NCI-H2227 treated with DMSO at 0.1 percent for 48 hours (cell line): ENCODE measurements around the gene UNC13B.
"Not testable (repeated sequence)": the region's sequence is repeated elsewhere in the genome, so short reads cannot be mapped to it uniquely, and the experiment has no call there.

Experiments
- DNase-seq: peaks from one replicate; lab custom pipeline; 2025; lab: John Stamatoyannopoulos, UW

The UNC13B gene

GRCh38 chr9:35163413-35163812 lies 1.6 kb downstream of the UNC13B start:
- no peak for DNase-seq

GRCh38 chr9:35164711-35165110 lies 2.9 kb downstream of the UNC13B start:
- DNase-seq, result peak; percentile 2

DNA sequence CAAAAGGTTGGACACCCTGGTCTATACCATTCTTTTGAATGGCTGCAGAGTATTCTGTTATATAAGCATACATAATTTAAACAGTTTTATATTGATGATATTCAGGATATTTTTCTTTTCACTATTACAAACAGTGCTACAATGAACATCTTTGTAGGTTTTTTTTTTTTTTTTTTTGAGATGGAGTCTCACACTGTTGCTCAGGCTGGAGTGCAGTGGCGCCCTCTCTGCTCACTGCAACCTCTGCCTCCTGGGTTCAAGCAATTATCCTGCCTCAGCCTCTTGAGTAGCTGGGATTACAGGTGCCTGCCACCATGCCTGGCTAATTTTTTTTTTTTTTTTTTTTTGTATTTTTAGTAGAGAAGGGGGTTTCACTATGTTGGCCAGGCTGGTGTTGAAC lies 5.6 kb downstream of the UNC13B start:
- DNase-seq, result not testable (repeated sequence)

- no peak for DNase-seq
These were observed 7.2 kb downstream of the UNC13B start for GRCh38 chr9:35168963-35169362.

GRCh38 chr9:35172878-35173277 lies 11.1 kb downstream of the UNC13B start:
- peak; percentile 68 for DNase-seq

DNA sequence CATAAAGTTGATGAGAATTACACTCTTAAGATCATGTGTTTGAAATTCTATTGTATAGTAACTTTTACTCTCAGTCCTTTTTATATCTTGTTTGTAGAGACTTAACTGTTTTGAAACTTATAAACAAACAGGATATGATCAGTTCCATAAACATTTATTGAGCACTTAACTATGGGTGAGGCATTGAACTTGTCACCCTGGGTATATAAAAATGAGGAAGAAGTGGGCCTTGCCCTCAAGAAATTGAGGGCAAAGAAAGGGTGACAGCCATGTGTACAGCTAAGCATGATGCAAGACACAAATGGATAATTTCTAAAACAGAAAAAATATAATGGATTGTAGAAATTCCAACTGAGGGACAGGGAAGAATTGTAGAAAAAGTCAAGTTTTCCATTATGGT lies 15.7 kb downstream of the UNC13B start:
- DNase-seq, result no peak

DNA sequence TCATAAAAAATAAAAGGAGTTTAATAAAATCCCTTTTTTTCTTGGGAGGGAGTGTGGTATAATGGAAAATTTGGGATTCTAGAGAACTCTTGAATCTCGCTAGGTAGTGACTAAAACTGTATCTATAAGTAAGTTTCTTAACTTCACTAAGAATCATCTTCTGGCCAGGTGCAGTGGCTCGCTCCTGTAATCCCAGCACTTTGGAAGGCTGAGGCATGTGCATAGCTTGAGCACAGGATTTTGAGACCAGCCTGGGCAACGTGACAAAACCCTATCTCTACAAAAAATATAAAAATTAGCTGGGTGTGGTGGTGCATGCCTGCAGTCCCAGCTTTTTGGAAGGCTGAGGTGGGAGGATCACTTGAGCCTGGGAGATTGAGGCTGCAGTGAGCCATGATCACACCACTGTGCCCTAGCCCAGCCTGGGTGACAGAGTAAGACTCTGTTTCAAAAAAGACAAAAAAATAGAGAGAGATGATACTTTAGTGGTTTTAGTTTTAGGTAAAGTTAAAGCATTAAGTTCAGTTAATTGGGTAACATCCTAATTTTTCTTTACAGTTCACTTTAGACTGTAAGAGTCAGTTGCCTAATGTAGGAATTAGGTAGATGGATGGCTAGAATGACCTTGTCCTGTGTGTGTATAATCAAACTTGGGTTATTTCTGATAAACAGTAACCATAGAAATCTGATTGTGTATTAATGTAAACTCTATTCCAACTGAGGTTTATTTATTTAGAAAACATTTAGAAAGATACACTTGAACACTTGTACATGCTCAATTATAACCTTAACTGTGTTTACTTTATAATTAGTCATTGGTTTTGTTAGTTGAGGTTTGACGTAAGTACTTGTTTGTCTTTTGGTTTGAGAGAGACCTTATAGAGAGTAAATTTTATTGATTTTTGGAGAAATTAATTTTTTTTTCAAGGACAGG lies 17.8 kb downstream of the UNC13B start:
- DNase-seq, result no peak

DNA sequence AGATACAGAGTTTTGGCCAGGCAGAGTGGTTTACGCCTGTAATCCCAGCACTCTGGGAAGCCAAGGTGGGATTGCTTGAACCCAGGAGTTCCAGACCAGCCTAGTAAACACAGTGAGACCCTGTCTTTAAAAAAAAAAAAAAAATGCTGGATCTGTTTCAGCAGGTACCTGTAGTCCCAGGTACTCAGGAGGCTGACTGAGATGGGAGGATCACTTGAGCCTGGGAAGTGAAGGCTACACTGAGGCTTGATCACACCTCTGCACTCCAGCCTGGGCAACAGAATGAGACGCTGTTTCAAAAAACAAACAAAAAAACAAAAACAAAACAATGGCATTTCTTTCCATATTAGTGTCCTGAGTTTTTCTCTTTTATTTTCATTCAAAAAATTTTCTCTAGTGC lies 19.0 kb downstream of the UNC13B start:
- no peak for DNase-seq

- not testable (repeated sequence) for DNase-seq
These were observed 20.6 kb downstream of the UNC13B start for GRCh38 chr9:35182401-35182800.

DNA sequence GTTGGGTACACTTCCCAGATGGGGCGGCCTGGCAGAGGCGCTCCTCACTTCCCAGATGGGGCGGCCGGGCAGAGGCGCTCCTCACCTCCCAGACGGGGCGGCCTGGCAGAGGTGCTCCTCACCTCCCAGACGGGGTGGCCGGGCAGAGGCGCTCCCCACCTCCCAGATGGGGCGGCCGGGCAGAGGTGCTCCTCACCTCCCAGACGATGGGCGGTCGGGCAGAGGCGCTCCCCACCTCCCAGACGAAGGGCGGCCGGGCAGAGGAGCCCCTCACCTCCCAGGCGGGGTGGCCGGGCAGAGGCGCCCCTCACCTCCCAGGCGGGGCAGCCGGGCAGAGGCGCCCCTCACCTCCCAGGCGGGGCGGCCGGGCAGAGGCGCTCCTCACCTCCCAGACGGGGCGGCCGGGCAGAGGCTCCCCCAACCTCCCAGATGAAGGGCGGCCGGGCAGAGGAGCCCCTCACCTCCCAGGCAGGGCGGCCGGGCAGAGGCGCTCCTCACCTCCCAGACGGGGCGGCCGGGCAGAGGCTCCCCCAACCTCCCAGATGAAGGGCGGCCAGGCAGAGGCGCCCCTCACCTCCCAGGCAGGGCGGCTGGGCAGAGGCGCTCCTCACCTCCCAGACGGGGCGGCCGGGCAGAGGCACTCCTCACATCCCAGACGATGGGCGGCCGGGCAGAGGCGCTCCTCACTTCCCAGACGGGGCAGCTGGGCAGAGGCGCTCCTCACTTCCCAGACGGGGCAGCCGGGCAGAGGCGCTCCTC lies 21.4 kb downstream of the UNC13B start:
- DNase-seq, result not testable (repeated sequence)

GRCh38 chr9:35183755-35184480 lies 22.1 kb downstream of the UNC13B start:
- DNase-seq, result not testable (repeated sequence)

DNA sequence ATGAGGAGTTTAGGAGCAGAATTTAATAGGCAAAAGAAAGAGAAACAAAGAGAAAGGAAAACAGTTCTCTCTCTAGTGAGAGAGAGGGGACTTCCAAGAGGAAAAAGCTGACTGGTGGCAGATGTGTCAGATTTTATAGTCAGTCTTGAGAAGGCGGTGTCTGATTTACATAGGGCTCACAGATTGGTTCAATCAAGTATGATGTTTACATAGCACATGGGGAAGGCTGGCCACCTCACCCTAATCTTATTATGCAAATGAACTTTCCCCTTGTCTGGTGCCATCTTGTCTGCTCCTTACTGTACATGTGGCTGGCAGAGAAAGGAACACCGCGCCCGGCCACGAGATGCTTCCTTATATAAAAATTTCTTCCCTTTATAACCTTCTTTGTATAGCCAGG lies 24.7 kb downstream of the UNC13B start:
- no peak for DNase-seq

- DNase-seq, result no peak
These were observed 28.4 kb downstream of the UNC13B start for GRCh38 chr9:35190203-35190602.

DNA sequence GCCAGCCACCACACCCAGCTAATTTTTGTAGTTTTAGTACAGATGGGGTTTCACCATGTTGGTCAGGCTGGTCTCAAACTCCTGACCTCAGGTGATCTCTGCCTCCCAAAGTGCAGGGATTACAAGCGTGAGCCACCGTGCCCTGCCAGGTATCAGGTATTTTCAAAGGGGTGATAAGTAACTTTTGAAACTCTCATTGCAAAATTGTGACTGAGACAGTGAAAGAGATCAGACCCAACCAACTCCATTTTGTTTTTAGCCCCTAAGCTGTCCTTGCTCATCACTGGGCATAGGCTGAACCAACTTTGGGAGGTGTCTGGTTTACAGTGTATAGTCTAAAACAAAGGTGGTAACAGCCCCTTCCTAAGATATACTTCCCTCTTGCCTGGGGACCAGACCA lies 29.3 kb downstream of the UNC13B start:
- no peak for DNase-seq

- no peak for DNase-seq
These were observed 32.0 kb downstream of the UNC13B start for GRCh38 chr9:35193762-35194161.

DNA sequence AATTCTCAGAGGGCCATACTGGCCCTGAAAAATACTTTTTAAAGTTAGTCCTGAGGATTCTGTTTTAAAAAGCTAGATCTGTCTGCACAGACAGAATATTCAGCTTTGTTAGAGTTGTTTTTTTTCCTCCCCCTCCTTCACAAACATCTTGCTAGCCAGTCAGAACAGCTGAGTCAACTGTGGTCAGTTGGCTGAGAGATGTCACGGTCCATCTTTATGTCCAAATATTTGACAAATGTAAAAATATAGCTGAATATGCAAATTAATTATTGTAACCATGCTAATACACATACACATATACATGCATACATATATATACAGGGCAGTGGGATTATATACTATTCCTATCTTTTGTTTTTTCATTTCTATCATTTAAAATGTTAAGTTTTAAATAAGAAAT lies 33.9 kb downstream of the UNC13B start:
- DNase-seq, result no peak

DNA sequence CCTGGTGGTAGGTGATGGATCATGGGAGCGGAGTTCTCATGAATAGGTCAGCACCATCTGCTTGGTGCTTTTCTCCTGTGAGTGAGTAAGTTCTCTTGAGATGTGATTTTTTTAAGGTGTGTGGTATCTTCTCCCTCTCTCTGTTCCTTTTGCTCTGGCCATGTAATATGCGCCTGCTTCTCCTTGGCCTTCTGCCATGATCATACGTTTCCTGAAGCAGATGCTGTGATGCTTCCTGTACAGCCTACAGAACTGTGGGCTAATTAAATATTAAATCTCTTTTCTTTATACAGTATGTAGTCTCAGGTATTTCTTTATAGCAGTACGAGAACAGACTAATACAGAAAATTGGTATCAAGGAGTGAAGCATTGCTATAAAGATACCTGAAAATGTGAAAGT lies 36.4 kb downstream of the UNC13B start:
- DNase-seq, result no peak

DNA sequence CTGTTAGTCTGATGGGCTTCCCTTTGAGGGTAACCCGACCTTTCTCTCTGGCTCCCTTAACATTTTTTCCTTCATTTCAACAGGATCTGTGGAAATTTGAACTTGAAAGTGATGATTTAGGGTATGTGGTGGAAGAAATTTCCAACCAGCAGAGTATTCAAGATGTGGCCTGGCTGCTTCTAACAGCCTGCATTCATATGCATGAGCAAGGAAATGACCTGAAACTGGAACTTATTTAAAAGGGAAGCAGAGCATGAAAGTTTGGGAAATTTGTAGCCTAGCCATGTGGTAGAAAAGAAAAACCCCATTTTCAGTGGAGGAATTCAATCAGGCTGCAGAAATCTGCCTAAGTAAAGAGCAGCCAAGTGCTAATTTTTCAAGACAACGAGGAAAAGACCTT lies 41.7 kb downstream of the UNC13B start:
- DNase-seq, result no peak

DNA sequence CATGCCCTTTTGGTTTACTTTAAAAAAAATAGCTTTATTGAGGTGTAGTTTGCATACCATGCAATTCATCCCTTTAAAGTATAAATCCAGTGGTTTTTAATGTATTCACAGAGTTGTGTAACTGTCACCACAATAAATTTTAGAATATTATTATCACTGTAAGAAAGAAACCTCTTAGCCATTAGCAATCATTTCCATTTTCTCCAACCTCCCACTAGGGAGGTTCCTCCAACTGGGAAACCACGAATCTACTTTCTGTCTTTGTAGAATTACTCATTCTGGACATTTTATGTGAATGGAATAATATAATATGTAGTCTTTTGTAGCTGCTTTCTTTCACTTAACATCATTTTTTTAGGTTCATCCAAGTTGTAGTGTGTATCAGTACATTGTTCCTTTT lies 43.5 kb downstream of the UNC13B start:
- no peak for DNase-seq

- no peak for DNase-seq
These were observed 50.0 kb downstream of the UNC13B start for GRCh38 chr9:35211854-35212253.

GRCh38 chr9:35220659-35221338 lies 59.0 kb downstream of the UNC13B start:
- DNase-seq, result no peak

GRCh38 chr9:35225677-35226076 lies 63.9 kb downstream of the UNC13B start:
- no peak for DNase-seq
